GM19099 (cell line): ENCODE results near the gene CDC42EP5.

Source experiments
- POLR2A ChIP-seq: IDR thresholded peaks from 3 replicates; pipeline ENCODE4 v1.6.1; 2011; ENCODE audit warnings: low read depth; ENCODE audit not compliant: insufficient read length; ENCODE audit errors: extremely low read depth

CDC42EP5 gene

DNA sequence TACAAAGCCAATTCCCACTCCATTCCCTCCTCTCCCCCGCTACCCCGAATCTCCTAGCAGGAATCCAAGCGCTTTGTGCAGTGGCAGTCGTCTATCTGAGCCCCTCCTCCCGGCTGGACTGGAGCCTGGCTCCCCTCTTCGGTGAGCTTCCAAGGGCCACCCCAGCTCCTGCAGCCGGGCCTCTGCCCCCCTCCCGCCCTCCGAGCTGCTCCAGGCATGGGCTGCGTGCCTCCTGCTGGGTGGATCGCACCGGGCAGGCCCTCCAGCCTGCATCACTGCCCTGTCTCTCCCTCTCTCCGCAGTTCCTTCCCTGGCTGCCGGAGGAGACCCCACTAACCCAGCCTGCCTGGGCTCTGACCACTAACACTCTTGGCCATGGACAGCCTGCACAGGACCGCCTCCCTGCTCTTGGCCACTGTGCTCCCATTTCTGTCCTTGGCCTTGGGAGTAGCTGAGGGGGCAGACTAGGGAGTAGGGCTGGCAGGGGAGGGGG is 37.0 kb downstream of the CDC42EP5 start:
- no peak for TF ChIP-seq POLR2A

DNA sequence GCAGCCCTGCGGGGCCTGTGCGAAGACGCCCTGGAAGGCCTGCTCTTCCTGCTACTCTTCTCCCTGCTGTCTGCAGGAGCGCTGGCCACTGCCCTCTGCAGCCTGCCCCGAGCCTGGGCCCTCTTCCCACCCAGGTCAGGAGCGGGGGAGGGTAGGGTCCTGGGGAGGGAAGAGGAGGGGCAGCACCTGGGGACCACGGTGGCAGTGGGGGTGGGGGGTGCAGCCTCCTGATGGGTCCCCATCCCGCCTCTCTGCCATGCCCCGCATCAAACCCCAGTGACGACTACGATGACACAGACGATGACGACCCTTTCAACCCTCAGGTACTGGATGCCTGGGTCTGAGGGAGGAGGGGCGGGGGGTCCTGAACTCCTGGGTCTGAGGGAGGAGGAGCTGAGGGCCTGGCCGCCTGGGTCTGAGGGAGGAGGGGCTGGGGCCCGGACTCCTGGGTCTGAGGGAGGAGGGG is 37.5 kb downstream of the CDC42EP5 start:
- no peak for TF ChIP-seq POLR2A

DNA sequence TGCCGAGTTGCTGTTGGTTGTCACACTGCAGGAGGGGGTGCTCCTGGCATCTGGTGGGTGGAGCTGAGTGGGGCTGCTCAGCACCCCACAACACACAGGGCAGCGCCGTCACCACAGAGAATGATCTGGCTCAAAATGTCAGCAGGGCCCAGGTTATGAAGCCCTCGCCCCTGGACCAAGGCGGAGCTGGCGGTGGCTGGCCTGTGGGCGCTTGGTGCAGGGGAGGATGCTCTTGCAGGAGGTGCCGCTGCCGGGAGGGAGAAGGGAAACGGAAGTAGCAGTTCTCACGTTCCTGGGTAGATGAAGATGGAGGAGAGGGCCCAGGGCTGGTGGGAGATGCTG is 38.3 kb downstream of the CDC42EP5 start:
- no peak for TF ChIP-seq POLR2A

DNA sequence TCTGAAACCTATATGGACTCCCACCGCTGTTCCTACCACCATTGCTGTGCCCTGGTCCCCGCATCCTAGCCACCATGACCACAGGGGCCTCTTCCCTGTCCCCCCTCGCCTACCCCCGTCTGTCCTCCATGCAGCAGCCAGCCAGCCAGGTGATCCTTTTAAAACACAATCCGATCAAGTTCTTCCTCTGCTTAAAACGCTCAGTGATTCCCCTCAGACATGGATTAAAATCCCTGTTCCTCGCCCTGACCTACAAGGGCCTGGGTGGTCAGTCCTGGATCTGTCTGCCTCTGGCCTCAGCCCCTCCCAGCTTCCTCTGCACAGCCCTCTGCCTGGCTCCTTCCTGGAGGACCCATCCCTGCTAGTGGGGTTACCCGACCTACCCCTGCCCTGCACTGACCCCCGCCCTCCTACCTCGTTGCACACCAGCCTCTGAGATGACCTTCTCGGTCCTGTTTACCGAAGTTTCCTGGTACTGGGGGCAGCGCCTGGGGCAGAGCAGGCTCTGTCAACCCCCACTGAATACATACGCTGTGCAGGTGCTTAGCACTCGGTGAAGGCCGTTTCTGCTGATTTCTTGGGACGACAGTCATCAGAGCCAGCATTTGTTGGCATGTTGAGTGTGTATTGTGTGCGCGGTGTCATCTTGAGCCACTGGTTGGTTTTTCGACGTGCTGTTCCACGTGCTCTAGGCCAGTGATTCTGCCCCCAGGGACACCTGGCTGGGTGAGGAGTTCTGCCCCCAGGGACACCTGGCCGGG is 38.8 kb downstream of the CDC42EP5 start:
- no peak for TF ChIP-seq POLR2A

DNA sequence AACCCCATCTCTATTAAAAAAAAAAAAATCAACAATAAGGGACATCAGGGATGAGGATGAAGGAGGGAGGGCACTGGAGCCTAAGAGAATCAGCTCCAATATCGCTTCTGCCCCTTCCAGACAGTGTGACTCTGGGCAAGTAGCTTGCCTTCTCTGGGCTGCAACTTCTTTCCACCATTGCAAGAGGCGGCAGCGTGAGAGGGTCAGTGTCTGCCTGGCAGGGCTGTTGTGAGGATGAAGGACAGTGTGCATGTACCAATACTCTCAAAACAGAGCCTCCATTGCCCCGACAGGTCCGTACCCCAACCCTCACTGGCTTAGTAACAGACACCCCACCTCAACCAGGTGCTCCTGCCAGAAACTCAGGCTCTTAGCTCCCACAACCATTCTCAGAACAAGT is 39.4 kb downstream of the CDC42EP5 start:
- no peak for TF ChIP-seq POLR2A

DNA sequence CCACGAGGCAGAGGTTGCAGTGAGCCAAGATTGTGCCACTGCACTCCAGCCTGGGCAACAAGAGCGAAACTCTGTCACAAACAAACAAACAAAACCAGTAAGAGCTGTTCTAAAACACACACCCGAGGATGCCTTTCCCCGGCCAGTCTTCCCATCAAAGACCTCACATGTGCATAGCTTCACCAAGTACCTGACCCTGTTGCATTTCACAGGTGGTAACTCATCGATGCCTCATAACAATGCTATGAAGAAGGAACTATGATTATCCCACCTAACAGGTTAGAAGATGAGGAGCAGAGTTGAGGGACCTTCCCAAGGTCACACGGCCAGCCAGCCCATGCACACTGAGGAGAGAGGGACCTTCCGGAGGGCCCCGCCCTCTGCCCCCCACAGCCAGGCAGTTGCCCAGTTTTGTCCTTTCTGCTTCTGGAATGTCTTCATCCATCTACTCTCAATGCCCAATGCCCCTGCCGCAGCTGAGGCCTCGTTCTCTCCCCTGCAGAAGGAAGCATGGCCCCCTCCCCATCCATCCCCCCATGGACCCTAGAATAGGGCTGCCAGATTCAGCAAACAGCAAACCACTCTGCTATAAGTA is 40.9 kb downstream of the CDC42EP5 start:
- TF ChIP-seq POLR2A = no peak

DNA sequence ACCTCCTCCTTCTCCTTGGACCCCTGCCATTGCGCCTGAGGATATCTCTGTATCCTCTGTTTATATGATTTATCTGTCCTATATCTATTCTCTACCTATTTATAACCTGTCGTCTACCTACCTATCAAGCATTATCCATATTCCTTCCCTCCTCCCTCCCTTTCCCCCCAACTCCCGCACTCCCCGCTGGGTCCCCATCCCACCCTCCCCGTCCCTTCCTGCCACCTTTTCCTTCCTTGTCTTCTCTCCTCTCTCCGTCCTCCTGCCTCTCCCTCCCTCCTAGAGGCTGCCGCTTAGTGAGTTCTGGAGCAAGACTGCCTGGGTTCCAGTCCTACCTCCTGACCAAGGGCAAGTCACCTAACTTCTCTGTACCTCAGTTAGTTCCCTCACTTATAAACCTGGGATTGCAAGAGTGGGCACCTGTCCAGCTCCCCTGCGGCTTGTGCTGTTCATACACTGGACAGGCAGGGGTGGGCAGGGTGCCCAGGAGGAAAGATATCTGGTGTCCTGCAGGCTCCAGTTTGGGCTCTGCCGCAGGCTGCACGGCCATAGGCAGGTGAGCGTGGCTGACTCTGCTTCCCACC is 41.7 kb downstream of the CDC42EP5 start:
- no peak for TF ChIP-seq POLR2A

DNA sequence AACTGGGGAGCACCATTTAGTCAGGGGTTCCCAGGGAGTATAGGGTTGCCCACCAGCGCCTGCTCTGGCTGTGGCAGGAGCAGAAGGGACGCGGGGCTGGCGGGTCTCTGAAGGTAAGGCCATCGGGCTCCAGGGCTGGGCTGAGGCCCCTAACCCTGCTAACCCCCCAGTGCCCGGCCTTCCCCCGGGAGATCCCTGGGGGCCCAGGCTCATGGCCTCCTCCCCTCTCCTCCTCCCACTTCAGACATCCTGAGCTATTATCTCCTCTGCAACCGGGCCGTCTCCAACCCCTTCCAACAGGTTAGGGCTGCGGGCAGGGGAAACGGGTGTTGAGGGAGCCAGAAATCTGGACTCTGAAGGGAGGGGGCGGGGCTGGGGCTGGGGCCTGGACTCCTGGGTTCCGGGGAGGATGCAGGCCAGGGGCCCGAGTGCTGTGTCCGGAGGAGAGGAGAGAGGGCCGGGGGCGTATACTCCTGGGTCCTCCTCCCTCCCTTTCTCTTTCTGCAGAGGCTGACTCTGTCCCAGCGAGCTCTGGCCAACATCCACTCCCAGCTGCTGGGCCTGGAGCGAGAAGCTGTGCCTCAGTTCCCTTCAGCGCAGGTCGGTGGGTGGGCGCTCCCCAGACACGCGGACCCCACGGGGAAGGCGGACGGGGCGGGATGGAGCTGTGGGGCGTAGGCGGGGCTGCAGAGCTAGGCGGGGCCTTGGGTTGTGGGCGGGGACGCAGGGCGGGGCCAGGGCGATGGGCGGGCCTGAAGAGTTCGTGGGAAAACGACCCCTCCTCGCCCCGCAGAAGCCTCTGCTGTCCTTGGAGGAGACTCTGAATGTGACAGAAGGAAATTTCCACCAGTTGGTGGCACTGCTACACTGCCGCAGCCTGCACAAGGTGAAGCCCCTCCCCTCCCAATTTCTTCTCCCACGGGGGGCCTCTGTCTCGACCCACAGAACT is 42.5 kb downstream of the CDC42EP5 start:
- TF ChIP-seq POLR2A = no peak

DNA sequence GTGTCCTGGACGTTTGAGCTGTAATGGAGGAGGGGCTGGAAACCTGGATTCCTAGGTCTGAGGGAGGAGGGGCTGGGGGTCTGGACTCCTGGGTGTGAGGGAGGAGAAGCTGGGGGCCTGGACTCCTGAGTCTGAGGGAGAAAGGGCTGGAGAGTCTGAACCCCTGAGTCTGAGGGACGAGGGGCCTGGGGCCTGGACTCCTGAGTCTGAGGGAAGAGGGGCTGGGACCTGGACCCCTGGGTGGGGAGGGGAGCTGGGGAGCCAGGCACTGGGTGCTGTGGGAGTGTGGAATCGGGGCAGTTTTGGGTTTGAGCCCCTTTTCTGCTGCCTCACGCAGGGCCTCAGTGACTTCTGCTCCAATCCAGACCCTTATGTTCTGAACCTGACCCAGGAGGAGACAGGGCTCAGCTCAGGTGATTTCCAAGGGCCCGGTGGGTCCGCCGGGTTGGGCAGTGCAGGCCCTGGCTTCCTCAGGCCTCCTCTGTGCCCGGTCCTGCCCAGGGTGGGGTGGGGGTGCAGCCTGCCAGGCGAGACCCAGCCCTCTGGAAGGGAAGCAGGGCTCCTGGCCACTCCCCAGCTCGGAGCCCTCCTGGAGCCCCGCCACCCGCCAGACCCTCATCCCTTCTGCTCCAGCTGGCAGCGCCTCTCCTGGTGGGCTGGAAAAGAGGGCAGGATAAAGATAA is 43.4 kb downstream of the CDC42EP5 start:
- TF ChIP-seq POLR2A = no peak

DNA sequence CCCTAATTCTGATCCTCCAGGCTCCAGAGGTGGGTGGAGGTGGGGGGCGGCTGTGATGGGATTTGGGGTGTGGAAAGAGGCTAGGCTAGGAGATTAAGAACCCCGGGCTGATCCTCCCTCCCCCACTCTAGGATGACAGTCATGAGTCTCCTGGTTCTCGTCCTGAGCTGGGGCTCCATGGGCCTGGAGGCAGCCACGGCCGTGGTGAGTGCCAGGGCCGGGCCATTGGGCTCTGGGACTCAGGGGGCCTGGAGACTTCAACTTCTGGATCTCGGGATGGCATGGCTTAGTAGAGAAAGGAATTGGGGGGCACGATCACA is 44.0 kb downstream of the CDC42EP5 start:
- no peak for TF ChIP-seq POLR2A

DNA sequence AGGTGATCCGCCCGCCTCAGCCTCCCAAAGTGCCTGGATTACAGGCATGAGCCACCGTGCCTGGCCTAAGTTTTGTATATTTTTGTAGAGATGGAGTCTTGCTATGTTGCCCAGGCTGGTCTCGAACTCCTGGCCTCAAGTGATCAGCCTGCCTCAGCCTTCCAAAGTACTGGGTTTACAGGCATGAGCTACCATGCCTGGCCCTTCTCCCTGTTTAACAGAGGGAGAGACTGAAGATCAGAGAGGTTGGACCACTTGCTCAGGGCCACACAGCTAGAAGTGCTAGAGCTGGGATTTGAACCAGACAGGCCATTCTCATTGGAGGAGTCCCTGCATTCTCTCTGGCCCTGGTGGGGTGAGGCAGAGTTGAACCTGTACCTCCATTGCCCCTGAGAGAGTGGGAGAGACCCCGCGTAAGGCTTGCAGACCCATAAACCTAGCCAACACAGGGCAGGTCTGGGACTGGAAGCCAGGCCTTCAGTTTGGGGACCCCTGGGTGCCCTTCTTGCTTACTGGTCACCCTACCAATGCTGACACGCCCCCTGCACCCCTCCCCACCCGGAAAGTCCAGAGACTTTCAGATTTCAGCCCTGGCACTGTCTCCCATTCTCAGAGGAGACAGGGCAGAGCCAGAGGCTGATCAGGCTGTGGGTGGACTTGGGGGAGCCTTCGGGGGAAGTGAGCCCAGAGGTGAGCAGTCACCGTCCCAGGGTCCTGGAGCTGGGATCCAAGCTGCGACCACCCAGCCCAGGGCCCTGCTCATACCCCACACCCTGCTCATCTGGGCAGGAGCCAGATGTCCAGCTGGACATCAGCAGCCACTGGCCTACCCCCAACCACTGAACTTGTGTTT is 44.5 kb downstream of the CDC42EP5 start:
- no peak for TF ChIP-seq POLR2A

DNA sequence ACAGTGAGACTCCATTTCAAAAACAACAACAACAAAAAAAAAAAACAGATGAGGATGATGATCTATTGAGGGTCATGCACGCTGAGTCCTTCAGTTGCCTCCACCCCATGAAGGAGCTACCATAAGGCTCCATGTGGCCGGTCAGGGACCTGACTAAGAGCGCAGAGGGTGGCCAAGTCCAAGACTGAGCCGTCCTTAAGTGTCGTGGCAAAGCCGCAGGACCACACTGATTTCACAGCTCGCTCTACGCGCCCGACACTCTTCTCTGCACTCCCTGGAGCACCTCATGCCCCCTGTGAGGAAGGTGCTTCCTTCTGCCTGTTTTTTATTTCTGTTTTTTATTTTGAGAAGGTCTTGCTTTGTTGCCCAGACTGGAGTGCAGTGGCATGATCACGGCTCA is 45.5 kb downstream of the CDC42EP5 start:
- no peak for TF ChIP-seq POLR2A

DNA sequence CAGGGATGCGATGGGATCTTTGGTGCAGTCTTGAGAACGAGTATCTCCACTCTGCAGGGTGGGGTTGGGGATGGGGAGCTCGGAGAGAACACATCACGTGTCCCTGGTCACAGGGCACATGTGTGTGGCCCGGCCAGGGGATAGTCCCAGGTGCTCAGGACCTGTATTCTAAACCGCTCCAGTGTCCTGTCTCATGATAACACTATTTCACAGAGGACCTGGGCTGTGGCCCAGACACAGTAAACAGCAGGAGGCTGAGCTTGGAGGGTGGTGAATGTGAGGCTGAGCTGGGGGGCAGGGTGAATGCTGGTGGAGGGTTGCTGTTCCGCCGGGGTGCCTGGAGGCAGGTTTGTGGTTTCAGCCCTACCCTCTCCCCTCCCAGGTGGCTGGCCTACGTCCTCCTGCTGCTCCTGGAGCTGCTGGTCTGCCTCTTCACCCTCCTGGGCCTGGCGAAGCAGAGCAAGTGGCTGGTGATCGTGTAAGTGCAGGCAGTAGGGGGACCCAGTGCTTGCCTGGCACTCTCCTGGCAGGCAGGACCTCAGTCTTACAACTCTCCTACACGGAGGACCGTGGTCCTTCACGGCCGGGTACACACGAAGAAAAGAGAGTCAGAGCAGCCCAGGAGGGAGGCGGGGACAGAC is 46.7 kb downstream of the CDC42EP5 start:
- TF ChIP-seq POLR2A = no peak
